ENCODE results near the gene ZNF32. TPM values are rescaled to one million over a fixed set of nuclear protein-coding genes. Genes with fewer than 3 reads are reported as not detected.

ZNF32 gene
- total RNA-seq, 1 donor from 2014 or later: 25.7 TPM

- TF ChIP-seq CTCF (IDR thresholded peaks at IDR 0.05; ENCODE audit: unreplicated experiment): no peak
- H3K4me3 Mint-ChIP-seq (ENCODE audit: unreplicated experiment): no peak overlapping the region
- H3K27me3 Mint-ChIP-seq (ENCODE audit: unreplicated experiment): peaks cover 3% of the 10 kb centered on the region
- H3K36me3 Mint-ChIP-seq (ENCODE audit: low read depth, unreplicated experiment): no peaks in the 10 kb centered on the region
- H3K27ac Mint-ChIP-seq (ENCODE audit: unreplicated experiment): no peak overlapping the region
- no peaks in the 10 kb centered on the region for H3K4me1 Mint-ChIP-seq (ENCODE audit: unreplicated experiment)
- no peaks in the 10 kb centered on the region for H3K9me3 Mint-ChIP-seq (ENCODE audit: unreplicated experiment)
- no peak for DNase-seq (ENCODE audit: low spot score)
Measured at GRCh38 chr10:43676331-43676730, 27.6 kb upstream of the ZNF32 start.

- Mint-ChIP-seq H3K27ac (ENCODE audit: unreplicated experiment) (no peak overlapping the region), H3K4me1 (ENCODE audit: unreplicated experiment) (no peaks in the 10 kb centered on the region), H3K36me3 (ENCODE audit: low read depth, unreplicated experiment) (no peaks in the 10 kb centered on the region), H3K9me3 (ENCODE audit: unreplicated experiment) (no peaks in the 10 kb centered on the region), H3K4me3 (ENCODE audit: unreplicated experiment) (no peak overlapping the region), H3K27me3 (ENCODE audit: unreplicated experiment) (peaks cover 3% of the 10 kb centered on the region)
- TF ChIP-seq CTCF (IDR thresholded peaks at IDR 0.05; ENCODE audit: unreplicated experiment): no peak
- DNase-seq (ENCODE audit: low spot score): no peak
Measured at GRCh38 chr10:43674553-43675210, 26.0 kb upstream of the ZNF32 start.

GRCh38 chr10:43673471-43673870, 24.8 kb upstream of the ZNF32 start:
- Mint-ChIP-seq H3K9me3 (ENCODE audit: unreplicated experiment) (no peaks in the 10 kb centered on the region), H3K4me3 (ENCODE audit: unreplicated experiment) (no peak overlapping the region), H3K4me1 (ENCODE audit: unreplicated experiment) (no peaks in the 10 kb centered on the region), H3K27ac (ENCODE audit: unreplicated experiment) (no peak overlapping the region), H3K27me3 (ENCODE audit: unreplicated experiment) (peaks cover 2% of the 10 kb centered on the region), H3K36me3 (ENCODE audit: low read depth, unreplicated experiment) (no peaks in the 10 kb centered on the region)
- no peak for DNase-seq (ENCODE audit: low spot score)
- TF ChIP-seq CTCF (IDR thresholded peaks at IDR 0.05; ENCODE audit: unreplicated experiment): no peak

- Mint-ChIP-seq H3K27ac (ENCODE audit: unreplicated experiment) (no peak overlapping the region), H3K27me3 (ENCODE audit: unreplicated experiment) (peaks cover 3% of the 10 kb centered on the region), H3K9me3 (ENCODE audit: unreplicated experiment) (no peaks in the 10 kb centered on the region), H3K36me3 (ENCODE audit: low read depth, unreplicated experiment) (no peaks in the 10 kb centered on the region), H3K4me3 (ENCODE audit: unreplicated experiment) (no peak overlapping the region), H3K4me1 (ENCODE audit: unreplicated experiment) (no peaks in the 10 kb centered on the region)
- DNase-seq (ENCODE audit: low spot score): peak; percentile 62
- TF ChIP-seq CTCF (IDR thresholded peaks at IDR 0.05; ENCODE audit: unreplicated experiment): peak; percentile 93
Measured at GRCh38 chr10:43671659-43672531, 23.2 kb upstream of the ZNF32 start.

- no peaks in the 10 kb centered on the region for H3K9me3 Mint-ChIP-seq (ENCODE audit: unreplicated experiment)
- H3K36me3 Mint-ChIP-seq (ENCODE audit: low read depth, unreplicated experiment): no peaks in the 10 kb centered on the region
- no peaks in the 10 kb centered on the region for H3K4me1 Mint-ChIP-seq (ENCODE audit: unreplicated experiment)
- H3K4me3 Mint-ChIP-seq (ENCODE audit: unreplicated experiment): no peak overlapping the region
- DNase-seq (ENCODE audit: low spot score): no peak
- H3K27me3 Mint-ChIP-seq (ENCODE audit: unreplicated experiment): peaks cover 5% of the 10 kb centered on the region
- no peak for TF ChIP-seq CTCF (IDR thresholded peaks at IDR 0.05; ENCODE audit: unreplicated experiment)
- H3K27ac Mint-ChIP-seq (ENCODE audit: unreplicated experiment): no peak overlapping the region
Measured at GRCh38 chr10:43669386-43669785, 20.7 kb upstream of the ZNF32 start.

Data from endothelial cell (in vitro differentiated cells).